RWPE1 (cell line): Measurements from ENCODE around the gene ZC3H18.

ENCODE experiments used
- CTCF ChIA-PET: fragments of 350-600 bp; sonication (Branson Sonifier 250); formaldehyde crosslinking; extraction: SDS; loops from one replicate; lab custom pipeline; 2021; lab: Yijun Ruan, JAX
- POLR2A ChIA-PET: fragments of 400-600 bp; formaldehyde crosslinking; extraction: SDS; loops from one replicate; lab custom pipeline; 2020; ENCODE audit warnings: antibody characterized with exemption; ENCODE audit not compliant: low non-redundant PET; lab: Yijun Ruan, JAX
- DNase-seq: peaks from one replicate; pipeline ENCODE4 v3.0.0; 2012; ENCODE audit warnings: low spot score
- H3K27ac ChIP-seq: fragments of 450-650 bp; 2 replicates; pipeline ENCODE4 v1.5.1; 2017
- TF ChIP-seq, protein P1 (sequence below): fragments of 450-650 bp; conservative IDR thresholded peaks from 2 replicates; pipeline ENCODE4 v1.5.1; 2017; ENCODE audit warnings: low read depth, mild to moderate bottlenecking

ZC3H18 gene

DNA sequence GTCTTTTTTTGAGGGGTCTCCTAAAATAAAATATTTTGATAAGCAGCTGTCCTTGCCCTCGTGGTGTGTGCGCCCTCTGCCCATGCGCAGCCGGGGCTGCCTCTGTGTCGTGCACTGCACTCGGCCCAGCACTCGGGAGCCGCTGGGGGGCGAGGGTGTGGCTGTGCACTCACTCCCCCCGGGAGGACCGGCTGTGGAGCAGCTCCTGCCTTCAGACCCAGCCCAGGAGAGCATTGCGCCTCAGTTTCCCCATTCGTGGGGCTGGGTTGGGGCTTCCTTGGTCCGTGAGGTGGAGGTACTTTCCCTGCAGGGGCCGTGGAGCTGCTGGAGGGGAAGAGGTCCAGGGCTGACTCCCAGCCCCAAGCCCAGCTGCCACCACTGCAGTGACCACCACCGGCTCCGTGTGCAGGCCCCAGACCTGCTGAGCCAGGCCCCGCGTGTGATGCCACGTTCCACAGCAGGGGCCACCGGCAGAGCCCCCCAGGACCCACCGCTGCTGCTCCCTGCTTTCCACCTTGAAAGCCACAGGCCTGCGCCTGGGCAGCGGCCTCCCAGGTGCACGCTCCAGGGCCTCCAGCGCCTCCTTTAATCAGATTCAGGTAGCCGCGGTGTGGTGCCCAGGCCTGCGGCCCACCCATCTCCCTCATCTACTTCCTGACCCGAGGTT, 61.9 kb downstream of the ZC3H18 start:
- POLR2A ChIA-PET: no interaction called here
- CTCF ChIA-PET: no interaction called here
- 0 out of 2 replicates have a peak overlapping the region, but pooled peaks have one; percentile 9 for H3K27ac ChIP-seq
- TF ChIP-seq, protein P1, sequence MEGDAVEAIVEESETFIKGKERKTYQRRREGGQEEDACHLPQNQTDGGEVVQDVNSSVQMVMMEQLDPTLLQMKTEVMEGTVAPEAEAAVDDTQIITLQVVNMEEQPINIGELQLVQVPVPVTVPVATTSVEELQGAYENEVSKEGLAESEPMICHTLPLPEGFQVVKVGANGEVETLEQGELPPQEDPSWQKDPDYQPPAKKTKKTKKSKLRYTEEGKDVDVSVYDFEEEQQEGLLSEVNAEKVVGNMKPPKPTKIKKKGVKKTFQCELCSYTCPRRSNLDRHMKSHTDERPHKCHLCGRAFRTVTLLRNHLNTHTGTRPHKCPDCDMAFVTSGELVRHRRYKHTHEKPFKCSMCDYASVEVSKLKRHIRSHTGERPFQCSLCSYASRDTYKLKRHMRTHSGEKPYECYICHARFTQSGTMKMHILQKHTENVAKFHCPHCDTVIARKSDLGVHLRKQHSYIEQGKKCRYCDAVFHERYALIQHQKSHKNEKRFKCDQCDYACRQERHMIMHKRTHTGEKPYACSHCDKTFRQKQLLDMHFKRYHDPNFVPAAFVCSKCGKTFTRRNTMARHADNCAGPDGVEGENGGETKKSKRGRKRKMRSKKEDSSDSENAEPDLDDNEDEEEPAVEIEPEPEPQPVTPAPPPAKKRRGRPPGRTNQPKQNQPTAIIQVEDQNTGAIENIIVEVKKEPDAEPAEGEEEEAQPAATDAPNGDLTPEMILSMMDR: no peak
- no peak for DNase-seq

GRCh38 chr16:88632587-88632930, 62.4 kb downstream of the ZC3H18 start:
- POLR2A ChIA-PET: no interaction called here

DNA sequence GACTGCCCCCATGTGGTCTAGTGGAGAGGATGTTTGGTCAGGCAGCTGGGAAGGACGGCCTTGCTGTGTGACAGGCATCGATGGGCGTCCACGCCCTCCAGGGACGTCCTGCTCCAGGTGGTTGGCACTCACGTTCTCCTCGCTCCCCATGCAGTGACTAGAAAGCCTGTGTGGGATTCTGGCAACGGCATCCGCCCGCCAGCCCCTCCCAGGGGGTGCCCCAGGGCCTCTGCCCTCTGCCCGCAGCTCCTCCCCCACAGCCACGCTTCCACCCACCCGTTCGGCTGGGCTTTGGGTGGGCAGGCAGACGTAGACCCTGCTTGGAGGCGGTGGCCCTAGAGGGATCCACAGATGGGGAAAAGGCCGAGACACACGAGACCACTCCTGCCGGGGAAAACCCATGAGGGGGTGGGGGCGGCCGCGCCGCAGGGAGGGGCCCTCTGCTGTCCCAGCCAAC, 63.5 kb downstream of the ZC3H18 start:
- ChIA-PET POLR2A (interaction anchor here (1.1 kb wide), 1 partner anchor 63 kb away, joined by 3 read pairs; the partner anchor contains the start of gene ZC3H18), CTCF (interaction anchor here (0.6 to 1.4 kb wide), 5 partner anchors 16 to 1440 kb away, joined by 3 to 6 read pairs (median 3); no protein-coding TSS in a partner anchor)
- no peak for DNase-seq
- H3K27ac ChIP-seq: peak overlapping the region; percentile 24; the same call in 1 of the 2 replicates
- TF ChIP-seq, protein P1: no peak

More at GRCh38 chr16:88632587-88632930, 62.4 kb downstream of the ZC3H18 start:
- TF ChIP-seq, protein P1: no peak
- H3K27ac ChIP-seq: 0 out of 2 replicates have a peak overlapping the region, but pooled peaks have one; percentile 9
- no peak for DNase-seq
- CTCF ChIA-PET: interaction anchor here (1.4 kb wide), 1 partner anchor 17 kb away, joined by 6 read pairs; no protein-coding TSS in a partner anchor

GRCh38 chr16:88634141-88634993, 64.2 kb downstream of the ZC3H18 start:
- POLR2A ChIA-PET: interaction anchor here (1.1 kb wide), 1 partner anchor 64 kb away, joined by 3 read pairs; the partner anchor contains the start of gene ZC3H18
- TF ChIP-seq, protein P1: no peak
- peak overlapping the region; percentile 27; the same call in 1 of the 2 replicates for H3K27ac ChIP-seq
- DNase-seq: peak; percentile 57
- CTCF ChIA-PET: interaction anchor here (0.6 to 1.4 kb wide), 4 partner anchors 16 to 1441 kb away, joined by 3 to 6 read pairs (median 4); no protein-coding TSS in a partner anchor

GRCh38 chr16:88634994-88635670, 64.9 kb downstream of the ZC3H18 start:
- ChIA-PET CTCF (no interaction called here), POLR2A (interaction anchor here (0.5 kb wide), 1 partner anchor 44 kb away, joined by 5 read pairs; no protein-coding TSS in a partner anchor)
- TF ChIP-seq, protein P1: no peak
- H3K27ac ChIP-seq: peak overlapping the region; percentile 27; the same call in 1 of the 2 replicates
- no peak for DNase-seq
